GOT3 (cell line): Measurements from ENCODE around the gene ARID5A.
A peak's percentile ranks its signal among the peaks of the same experiment; 100 is the strongest.

Source experiments
- DNase-seq: peaks from one replicate; lab custom pipeline; 2025; ENCODE audit warnings: mixed read lengths; lab: John Stamatoyannopoulos, UW

ARID5A gene

DNA sequence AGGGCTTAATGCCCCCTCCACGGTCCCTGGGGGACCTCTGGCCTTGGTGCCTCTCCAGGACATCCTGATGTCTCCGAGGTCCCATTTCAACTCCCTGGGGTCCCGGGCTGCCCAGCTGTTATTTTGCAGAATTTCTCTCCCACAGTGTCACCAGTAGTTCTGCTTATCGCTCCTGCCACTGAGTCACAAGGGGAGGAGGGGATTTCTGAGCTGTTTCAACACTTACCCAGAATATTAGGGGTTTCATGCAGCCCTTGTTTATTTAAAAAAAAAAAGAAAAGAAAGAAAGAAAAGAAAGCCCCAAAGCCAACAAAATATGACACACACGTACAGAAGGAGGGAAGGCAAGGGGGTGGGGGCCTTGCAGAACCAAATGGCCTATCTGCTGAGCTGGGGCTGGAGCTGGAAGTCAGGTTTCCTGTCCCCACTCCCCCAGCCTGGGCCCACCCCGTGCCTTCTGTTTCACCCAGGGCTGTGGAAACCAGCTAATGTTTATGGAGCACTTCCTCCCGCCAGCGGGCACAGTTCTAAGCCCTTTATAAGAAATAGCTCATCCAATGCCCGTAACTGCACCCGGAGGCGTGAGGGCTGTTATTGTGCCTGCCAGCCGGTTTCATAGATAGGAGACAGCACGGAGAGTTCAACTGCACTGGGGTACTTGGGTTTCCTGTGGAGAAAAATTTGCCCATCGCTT, 8.4 kb upstream of the ARID5A start:
- DNase-seq, result no peak

- DNase-seq, result no peak
Measured at GRCh38 chr2:96528700-96529375, 7.7 kb upstream of the ARID5A start.

DNA sequence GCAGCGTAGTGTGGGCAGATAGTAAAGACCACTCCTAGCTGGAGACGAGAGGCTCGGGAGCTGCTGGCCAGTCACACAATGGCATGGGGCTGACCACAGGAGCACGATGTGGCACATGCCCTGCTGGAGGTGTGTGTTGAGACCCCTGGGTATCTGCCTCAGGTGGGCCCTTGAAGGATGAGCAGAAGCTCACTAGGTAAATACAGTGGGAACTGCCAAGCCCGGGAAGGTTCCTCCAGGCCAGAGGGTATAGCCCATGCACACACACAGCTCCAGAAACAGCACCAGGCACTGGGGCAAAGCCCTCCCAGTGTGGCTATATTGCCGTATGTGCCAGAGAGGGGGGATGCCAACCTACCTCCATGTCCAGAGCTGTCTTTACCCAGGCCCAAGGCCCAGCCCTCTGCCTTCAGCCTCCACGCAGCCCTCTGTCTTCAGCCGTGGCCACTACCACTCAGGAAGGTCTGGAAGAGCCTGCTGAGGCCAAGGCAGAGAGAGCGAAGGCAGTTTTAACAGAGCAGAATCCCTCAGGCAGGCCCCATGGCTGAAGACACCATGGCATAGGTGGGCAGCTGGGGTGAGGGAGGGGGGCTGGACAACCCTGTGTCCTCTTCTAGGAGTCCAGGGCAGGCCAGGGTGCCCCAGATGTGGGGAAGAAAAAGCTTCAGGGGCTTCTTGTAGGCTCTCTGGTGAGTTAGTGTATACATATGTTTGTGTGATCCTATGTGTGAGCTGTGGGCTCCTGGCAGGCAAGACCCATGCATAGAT, 7.0 kb upstream of the ARID5A start:
- DNase-seq, result no peak

DNA sequence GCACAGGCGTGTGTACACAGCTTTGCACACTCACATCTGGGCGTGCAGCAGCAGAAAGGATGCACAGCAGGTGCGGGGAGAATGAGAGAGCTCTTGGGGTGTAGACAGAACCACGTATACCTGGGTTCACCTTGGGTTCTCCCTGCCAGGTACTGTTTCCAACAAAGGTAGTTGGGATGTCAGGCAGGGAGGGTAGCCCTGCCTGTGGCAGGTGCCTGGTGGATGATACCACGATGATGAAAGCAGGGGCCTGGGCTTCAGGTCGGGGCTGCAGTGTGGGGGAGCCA, 6.5 kb upstream of the ARID5A start:
- no peak for DNase-seq

GRCh38 chr2:96530474-96531357, 5.8 kb upstream of the ARID5A start:
- DNase-seq, result no peak

- no peak for DNase-seq
Measured at GRCh38 chr2:96531366-96531765, 5.2 kb upstream of the ARID5A start.

DNA sequence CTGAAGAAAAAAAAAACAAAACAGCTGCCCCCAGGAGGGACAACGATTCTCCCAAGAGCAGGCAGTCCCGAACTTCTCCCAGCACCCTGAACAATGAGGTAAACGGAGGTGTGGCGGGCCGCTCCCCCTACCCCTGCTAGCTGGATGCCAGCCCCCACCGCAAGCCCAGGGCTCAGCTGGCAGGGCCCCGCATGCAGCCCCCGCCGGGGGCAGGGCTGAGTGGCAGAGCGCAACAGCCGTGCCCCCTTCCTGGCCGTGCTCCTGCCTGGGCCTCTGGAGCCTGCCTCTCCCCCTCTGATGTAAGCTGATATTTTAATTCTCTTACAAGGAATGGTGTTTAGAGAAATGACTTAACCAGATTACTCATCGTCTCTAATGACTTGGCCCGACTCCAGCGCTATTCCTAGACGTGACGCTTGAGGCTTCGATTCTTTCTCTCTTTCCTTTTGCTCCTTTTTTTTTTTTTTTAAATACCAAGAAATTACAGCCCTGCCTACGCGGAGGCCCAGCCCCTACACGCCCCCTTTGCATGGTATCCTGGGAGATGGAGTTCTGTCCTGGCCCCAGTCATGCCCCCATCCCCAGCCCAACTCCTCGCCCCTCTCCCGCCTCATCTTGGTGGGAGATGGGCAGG, 4.6 kb upstream of the ARID5A start:
- DNase-seq, result peak; percentile 75

- no peak for DNase-seq
Measured at GRCh38 chr2:96532641-96533291, 3.8 kb upstream of the ARID5A start.

GRCh38 chr2:96533292-96534073, 3.1 kb upstream of the ARID5A start:
- DNase-seq, result peak; percentile 40

- no peak for DNase-seq
Measured at GRCh38 chr2:96534141-96534540, 2.4 kb upstream of the ARID5A start.

GRCh38 chr2:96534701-96535181, 1.8 kb upstream of the ARID5A start:
- DNase-seq, result no peak

DNA sequence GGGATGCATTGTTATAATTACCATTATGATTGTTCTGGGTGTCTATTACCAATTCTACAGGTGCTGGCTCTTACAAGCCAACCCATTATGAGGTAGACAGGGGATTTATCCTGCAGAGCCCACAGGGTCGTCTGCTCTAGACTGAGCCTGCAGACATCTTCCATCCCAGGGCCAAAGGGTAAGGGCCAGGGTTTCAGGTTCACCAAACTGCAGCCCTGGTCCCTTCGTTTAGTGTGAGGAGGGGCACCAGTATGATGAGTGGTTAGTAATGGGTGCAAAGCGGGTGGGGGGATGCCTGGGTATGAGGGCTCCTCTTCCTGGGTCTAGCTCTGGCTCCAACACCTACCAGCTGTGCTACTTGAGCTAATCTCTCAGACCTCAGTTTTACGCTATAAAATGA, 1.2 kb upstream of the ARID5A start:
- DNase-seq, result no peak

DNA sequence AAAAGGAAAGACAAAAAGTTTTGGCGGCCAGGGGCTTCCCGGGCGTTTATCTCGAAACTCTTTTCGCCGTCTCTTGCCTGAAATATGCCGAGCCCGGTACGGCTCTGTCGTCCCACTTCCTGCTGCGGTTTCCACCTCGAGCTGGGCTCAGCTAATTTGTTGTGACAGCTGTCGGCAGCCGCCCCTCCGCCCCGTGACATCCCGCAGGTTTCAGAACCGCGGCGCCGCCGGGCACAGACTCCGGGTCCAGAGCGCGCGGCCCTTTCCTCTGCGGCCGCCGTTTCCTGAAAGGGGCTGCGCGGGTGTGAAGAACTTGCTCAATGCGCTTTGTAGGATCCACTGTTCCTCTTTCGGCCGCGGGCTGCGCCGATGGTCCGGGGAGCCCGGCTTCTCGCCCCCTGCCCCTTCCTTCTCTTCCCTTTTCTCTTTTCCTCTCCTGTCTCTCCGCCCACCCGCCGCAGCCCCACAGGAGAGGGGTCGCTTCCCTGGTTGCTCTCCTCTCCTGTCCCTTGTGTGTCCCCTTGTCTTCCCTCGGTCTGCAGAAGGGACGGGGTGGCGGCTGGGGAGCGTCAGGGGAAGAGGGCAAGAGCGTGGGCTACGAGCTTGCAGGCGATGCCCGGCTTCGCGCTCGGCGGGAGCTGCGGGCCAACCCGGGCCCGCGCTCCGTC, 648 bp downstream of the ARID5A start:
- DNase-seq, result no peak

- no peak for DNase-seq
Measured at GRCh38 chr2:96537734-96538486, 1.4 kb downstream of the ARID5A start.

- DNase-seq, result no peak
Measured at GRCh38 chr2:96538487-96539214, 2.1 kb downstream of the ARID5A start.

GRCh38 chr2:96539215-96539920, 2.8 kb downstream of the ARID5A start:
- DNase-seq, result no peak

DNA sequence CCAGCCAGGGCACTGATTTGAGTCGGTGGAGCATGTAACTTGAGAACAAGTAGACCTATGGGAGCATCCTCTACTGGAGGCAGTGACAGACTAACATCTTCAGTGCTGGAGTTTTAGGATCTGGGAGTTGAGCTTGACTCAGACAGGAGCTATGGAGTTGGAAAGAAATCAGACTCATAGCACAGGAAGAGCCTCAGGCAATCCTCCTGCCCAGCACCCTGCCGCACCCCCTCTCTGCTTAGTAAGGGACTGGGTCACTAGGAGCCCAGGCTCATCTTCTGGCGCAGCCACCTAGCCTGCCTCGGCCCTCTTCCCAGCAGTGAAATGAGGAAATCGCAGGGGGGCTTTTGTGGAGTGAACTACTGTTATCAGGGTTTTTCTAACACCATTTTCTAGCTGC, 3.6 kb downstream of the ARID5A start:
- DNase-seq, result no peak
